Liver (tissue), 9 donors: ENCODE data around the gene MRPL55. TPM values are rescaled to one million over a fixed set of nuclear protein-coding genes. Genes with fewer than 3 reads are reported as not detected.
A peak's percentile ranks its signal among the peaks of the same experiment; 100 is the strongest.

Experiments
- DNase-seq: peaks from one replicate; pipeline ENCODE4 v3.0.0-alpha.2; 2017; ENCODE audit warnings: low spot score
- H3K27ac ChIP-seq, 2 donors: one replicate each; pipeline ENCODE4 v1.7.0; 2013; ENCODE audit warnings: inconsistent platforms in 2 of 2, low read length in 2 of 2, control low read depth in 1 of 2, low read depth in 1 of 2, mild to moderate bottlenecking in 1 of 2
- H3K27me3 ChIP-seq, 4 donors: one replicate each; pipeline versions ENCODE4 v1.6.1 to v1.7.0; 2013; ENCODE audit warnings: low read length in 3 of 4, inconsistent platforms in 1 of 4, mild to moderate bottlenecking in 1 of 4, moderate library complexity in 1 of 4; ENCODE audit not compliant: control insufficient read depth in 4 of 4, insufficient read depth in 4 of 4
- H3K36me3 ChIP-seq, 4 donors: one replicate each; pipeline versions ENCODE4 v1.6.1 to v1.7.0; 2013; ENCODE audit warnings: low read length in 3 of 4, mild to moderate bottlenecking in 3 of 4, low read depth in 1 of 4, moderate library complexity in 1 of 4; ENCODE audit not compliant: control insufficient read depth in 4 of 4, insufficient read depth in 3 of 4
- H3K4me1 ChIP-seq, 4 donors: one replicate each; pipeline versions ENCODE4 v1.6.1 to v1.7.0; 2013; ENCODE audit warnings: low read length in 3 of 4, mild to moderate bottlenecking in 3 of 4, moderate library complexity in 1 of 4; ENCODE audit not compliant: control insufficient read depth in 4 of 4, insufficient read depth in 4 of 4
- H3K4me3 ChIP-seq, 3 donors: one replicate each; pipeline versions ENCODE4 v1.6.1 to v1.7.0; 2013; ENCODE audit warnings: low read length in 3 of 3, control low read depth in 1 of 3, low read depth in 1 of 3, mild to moderate bottlenecking in 1 of 3
- H3K9ac ChIP-seq, 2 donors: one replicate each; pipeline ENCODE4 v1.7.0; 2013; ENCODE audit warnings: low read length in 2 of 2, mild to moderate bottlenecking in 2 of 2, moderate library complexity in 2 of 2, control low read depth in 1 of 2, low read depth in 1 of 2
- H3K9me3 ChIP-seq, 4 donors: one replicate each; pipeline versions ENCODE4 v1.6.1 to v1.7.0; 2013; ENCODE audit warnings: low read length in 3 of 4; ENCODE audit not compliant: control insufficient read depth in 4 of 4
- EGR1 ChIP-seq, 2 donors: IDR thresholded peaks; 2 replicates each; pipeline ENCODE4 v1.6.1; 2016 to 2018; ENCODE audit warnings: antibody characterized with exemption in 2 of 2, low read depth in 2 of 2
- FOXA1 ChIP-seq: IDR thresholded peaks from 2 replicates; pipeline ENCODE4 v1.6.1; 2016; ENCODE audit warnings: antibody characterized with exemption
- FOXA2 ChIP-seq: IDR thresholded peaks from 2 replicates; pipeline ENCODE4 v1.6.1; 2016; ENCODE audit warnings: antibody characterized with exemption
- GABPA ChIP-seq, 2 donors: IDR thresholded peaks in 1 of 2; conservative IDR thresholded peaks in 1 of 2; 2 replicates each; pipeline ENCODE4 v1.6.1; 2016; ENCODE audit warnings: antibody characterized with exemption in 2 of 2, mild to moderate bottlenecking in 1 of 2, moderate library complexity in 1 of 2
- HNF4A ChIP-seq, 2 donors: conservative IDR thresholded peaks; 2 replicates each; pipeline ENCODE4 v1.6.1; 2016; ENCODE audit warnings: antibody characterized with exemption in 2 of 2, mild to moderate bottlenecking in 2 of 2
- HNF4G ChIP-seq: IDR thresholded peaks from 2 replicates; pipeline ENCODE4 v1.6.1; 2016; ENCODE audit warnings: antibody characterized with exemption
- JUND ChIP-seq, 2 donors: IDR thresholded peaks; 2 replicates each; pipeline ENCODE4 v1.6.1; 2016; ENCODE audit warnings: antibody characterized with exemption in 2 of 2
- MAX ChIP-seq: IDR thresholded peaks from 2 replicates; pipeline ENCODE4 v1.6.1; 2016; ENCODE audit warnings: antibody characterized with exemption
- NR2F2 ChIP-seq: IDR thresholded peaks from 2 replicates; pipeline ENCODE4 v1.6.1; 2016; ENCODE audit warnings: antibody characterized with exemption
- RXRA ChIP-seq, 2 donors: IDR thresholded peaks; 2 replicates each; pipeline ENCODE4 v1.6.1; 2017 to 2018; ENCODE audit warnings: antibody characterized with exemption in 2 of 2, mild to moderate bottlenecking in 1 of 2
- SP1 ChIP-seq: IDR thresholded peaks from 2 replicates; pipeline ENCODE4 v1.6.1; 2018; ENCODE audit warnings: antibody characterized with exemption, mild to moderate bottlenecking
- TAF1 ChIP-seq: conservative IDR thresholded peaks from 2 replicates; pipeline ENCODE4 v1.6.1; 2016; ENCODE audit warnings: antibody characterized with exemption, mild to moderate bottlenecking
- YY1 ChIP-seq: IDR thresholded peaks from 2 replicates; pipeline ENCODE4 v1.6.1; 2016; ENCODE audit warnings: antibody characterized with exemption, mild to moderate bottlenecking
- ZBTB33 ChIP-seq: IDR thresholded peaks from 2 replicates; pipeline ENCODE4 v1.6.1; 2016; ENCODE audit warnings: antibody characterized with exemption
- WGBS: extraction: QIAGEN DNeasy Blood & Tissue Kit; methylation state at CpG from one replicate; pipeline ENCODE4 v1.1.7; 2013; 5-methylcytosine and 5-hydroxymethylcytosine counted together
- polyA plus RNA-seq, 2 donors: library from polyadenylated mRNA; stranded (reverse) in 1 of 2; unstranded in 1 of 2; fragments of 200-250 nt in 1 of 2; fragments of >200 nt in 1 of 2; fragmentation: Nextera tagmentation in 1 of 2; extraction: Ambion mirVana in 1 of 2; gene quantifications; one replicate each; pipeline versions ENCODE4 v1.2.1 to v1.2.3, GENCODE V29; 2013 to 2015
- total RNA-seq, 2 donors: library from RNA; depleted of rRNA; stranded (reverse); fragments of >200 nt; gene quantifications; one replicate each; pipeline ENCODE4 v1.2.3, GENCODE V29; 2014
- TF ChIP-seq, protein P1 (sequence below): IDR thresholded peaks from 2 replicates; pipeline ENCODE4 v1.6.1; 2016; ENCODE audit warnings: antibody characterized with exemption
- TF ChIP-seq, protein P2 (sequence below): fragments of 150-350 bp; IDR thresholded peaks from 2 replicates; pipeline ENCODE4 v1.5.1; 2017; ENCODE audit warnings: improper control_type of control experiment, low read depth, low read length; ENCODE audit not compliant: missing input control
- donor health status: healthy.
- donor health status: healthy.
- donor health status: healthy.
- donor health status: healthy.
- donor health status: healthy.

The MRPL55 gene
- total and polyA plus RNA-seq, 4 donors = 38.9 to 119 (median 62.0) TPM

DNA sequence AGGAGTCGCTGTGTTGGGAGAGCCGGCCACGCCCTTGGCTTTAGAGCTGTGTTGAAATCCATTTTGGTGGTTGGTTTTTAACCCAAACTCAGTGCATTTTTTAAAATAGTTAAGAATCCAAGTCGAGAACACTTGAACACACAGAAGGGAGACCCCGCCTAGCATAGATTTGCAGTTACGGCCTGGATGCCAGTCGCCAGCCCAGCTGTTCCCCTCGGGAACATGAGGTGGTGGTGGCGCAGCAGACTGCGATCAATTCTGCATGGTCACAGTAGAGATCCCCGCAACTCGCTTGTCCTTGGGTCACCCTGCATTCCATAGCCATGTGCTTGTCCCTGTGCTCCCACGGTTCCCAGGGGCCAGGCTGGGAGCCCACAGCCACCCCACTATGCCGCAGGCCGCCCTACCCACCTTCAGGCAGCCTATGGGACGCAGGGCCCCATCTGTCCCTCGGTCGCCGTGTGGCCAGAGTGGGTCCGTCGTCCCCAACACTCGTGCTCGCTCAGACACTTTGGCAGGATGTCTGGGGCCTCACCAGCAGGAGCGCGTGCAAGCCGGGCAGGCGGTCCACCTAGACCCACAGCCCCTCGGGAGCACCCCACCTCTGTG is 10.7 kb downstream of the MRPL55 start:
- Histone ChIP-seq H3K9me3 (peaks cover 0 to 12% (median 7%) of the 10 kb centered on the region in 4 donors), H3K9ac (no peak overlapping the region), H3K36me3 (peaks cover 9 to 31% (median 23%) of the 10 kb centered on the region in 4 donors), H3K27ac (no peak overlapping the region), H3K4me3 (no peak overlapping the region), H3K27me3 (no peaks in the 10 kb centered on the region), H3K4me1 (peaks cover 8 to 26% (median 12%) of the 10 kb centered on the region in 4 donors)
- no peak for TF ChIP-seq MAX
- TF ChIP-seq FOXA2 = no peak
- no peak for TF ChIP-seq HNF4G
- no peak for TF ChIP-seq SP1
- no peak for TF ChIP-seq GABPA (IDR thresholded peaks at IDR 0.05 in 1 of 2, conservative IDR thresholded peaks at IDR 0.05 in 1 of 2)
- TF ChIP-seq, protein P1, sequence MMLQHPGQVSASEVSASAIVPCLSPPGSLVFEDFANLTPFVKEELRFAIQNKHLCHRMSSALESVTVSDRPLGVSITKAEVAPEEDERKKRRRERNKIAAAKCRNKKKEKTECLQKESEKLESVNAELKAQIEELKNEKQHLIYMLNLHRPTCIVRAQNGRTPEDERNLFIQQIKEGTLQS = no peak
- no peak for TF ChIP-seq EGR1 (IDR thresholded peaks at IDR 0.05; ENCODE audit: low read depth in 2 of 2)
- no peak for TF ChIP-seq YY1
- no peak for TF ChIP-seq FOXA1
- no peak for TF ChIP-seq JUND (IDR thresholded peaks at IDR 0.05)
- TF ChIP-seq, protein P2, sequence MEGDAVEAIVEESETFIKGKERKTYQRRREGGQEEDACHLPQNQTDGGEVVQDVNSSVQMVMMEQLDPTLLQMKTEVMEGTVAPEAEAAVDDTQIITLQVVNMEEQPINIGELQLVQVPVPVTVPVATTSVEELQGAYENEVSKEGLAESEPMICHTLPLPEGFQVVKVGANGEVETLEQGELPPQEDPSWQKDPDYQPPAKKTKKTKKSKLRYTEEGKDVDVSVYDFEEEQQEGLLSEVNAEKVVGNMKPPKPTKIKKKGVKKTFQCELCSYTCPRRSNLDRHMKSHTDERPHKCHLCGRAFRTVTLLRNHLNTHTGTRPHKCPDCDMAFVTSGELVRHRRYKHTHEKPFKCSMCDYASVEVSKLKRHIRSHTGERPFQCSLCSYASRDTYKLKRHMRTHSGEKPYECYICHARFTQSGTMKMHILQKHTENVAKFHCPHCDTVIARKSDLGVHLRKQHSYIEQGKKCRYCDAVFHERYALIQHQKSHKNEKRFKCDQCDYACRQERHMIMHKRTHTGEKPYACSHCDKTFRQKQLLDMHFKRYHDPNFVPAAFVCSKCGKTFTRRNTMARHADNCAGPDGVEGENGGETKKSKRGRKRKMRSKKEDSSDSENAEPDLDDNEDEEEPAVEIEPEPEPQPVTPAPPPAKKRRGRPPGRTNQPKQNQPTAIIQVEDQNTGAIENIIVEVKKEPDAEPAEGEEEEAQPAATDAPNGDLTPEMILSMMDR = no peak
- no peak for TF ChIP-seq TAF1
- TF ChIP-seq ZBTB33 = no peak
- no peak for TF ChIP-seq NR2F2
- no peak for TF ChIP-seq HNF4A (conservative IDR thresholded peaks at IDR 0.05)
- no peak for DNase-seq
- WGBS = 96% methylated on average over 28 of the region's 28 CpGs

- DNase-seq = peak; percentile 26
- 94% methylated on average over 34 of the region's 34 CpGs for WGBS
- no peak for TF ChIP-seq FOXA1
- TF ChIP-seq HNF4G = no peak
- TF ChIP-seq NR2F2 = no peak
- no peak for TF ChIP-seq TAF1
- TF ChIP-seq, protein P2 = no peak
- no peak for TF ChIP-seq SP1
- no peak for TF ChIP-seq GABPA (IDR thresholded peaks at IDR 0.05 in 1 of 2, conservative IDR thresholded peaks at IDR 0.05 in 1 of 2)
- TF ChIP-seq RXRA (IDR thresholded peaks at IDR 0.05) = no peak
- no peak for TF ChIP-seq HNF4A (conservative IDR thresholded peaks at IDR 0.05)
- no peak for TF ChIP-seq MAX
- TF ChIP-seq ZBTB33 = no peak
- no peak for TF ChIP-seq FOXA2
These were observed 11.6 kb downstream of the MRPL55 start for GRCh38 chr1:228097333-228098081.

More at GRCh38 chr1:228097333-228098081, 11.6 kb downstream of the MRPL55 start:
- no peak overlapping the region for H3K27ac ChIP-seq
- peaks cover 0 to 12% (median 7%) of the 10 kb centered on the region in 4 donors for H3K9me3 ChIP-seq
- H3K4me1 ChIP-seq = peaks cover 8 to 25% (median 12%) of the 10 kb centered on the region in 4 donors
- no peak overlapping the region for H3K4me3 ChIP-seq
- H3K36me3 ChIP-seq = peaks cover 11 to 31% (median 24%) of the 10 kb centered on the region in 4 donors
- no peaks in the 10 kb centered on the region for H3K27me3 ChIP-seq
- no peak overlapping the region for H3K9ac ChIP-seq
